Neutrophil (primary cell): ENCODE measurements around the gene SPAG16.

Experiments
- H3K27ac ChIP-seq: fragments of 200-600 bp; sonication (generic); 2 replicates; pipeline ENCODE4 v1.5.1; 2016; ENCODE audit warnings: mild to moderate bottlenecking, moderate library complexity
- H3K27me3 ChIP-seq: fragments of 200-600 bp; sonication (generic); 2 replicates; pipeline ENCODE4 v1.6.0; 2016; ENCODE audit warnings: mild to moderate bottlenecking
- H3K36me3 ChIP-seq: fragments of 200-600 bp; sonication (generic); 2 replicates; pipeline ENCODE4 v1.5.1; 2017
- H3K4me1 ChIP-seq, 2 experiments: fragments of 200-600 bp in 1 of 2; sonication (generic) in 1 of 2; 1 replicate in 1 of 2; 2 replicates in 1 of 2; pipeline versions ENCODE4 v1.5.1 to v1.6.1; 2013 to 2016; ENCODE audit warnings: low read depth in 1 of 2, low read length in 1 of 2, mild to moderate bottlenecking in 1 of 2, moderate library complexity in 1 of 2; ENCODE audit not compliant: control insufficient read depth in 1 of 2, insufficient read depth in 1 of 2
- H3K4me3 ChIP-seq, 2 experiments: fragments of 200-600 bp in 1 of 2; sonication (generic) in 1 of 2; 1 replicate in 1 of 2; 2 replicates in 1 of 2; pipeline ENCODE4 v1.5.1; 2013 to 2016; ENCODE audit warnings: low read depth in 1 of 2, low read length in 1 of 2, mild to moderate bottlenecking in 1 of 2, moderate library complexity in 1 of 2
- H3K9me3 ChIP-seq: fragments of 200-600 bp; sonication (generic); 2 replicates; pipeline ENCODE4 v1.5.1; 2016
- TF ChIP-seq, protein P1 (sequence below): fragments of 200-600 bp; sonication (generic); IDR thresholded peaks from 2 replicates; pipeline ENCODE4 v1.5.1; 2016; ENCODE audit warnings: antibody characterized with exemption

SPAG16 gene

DNA sequence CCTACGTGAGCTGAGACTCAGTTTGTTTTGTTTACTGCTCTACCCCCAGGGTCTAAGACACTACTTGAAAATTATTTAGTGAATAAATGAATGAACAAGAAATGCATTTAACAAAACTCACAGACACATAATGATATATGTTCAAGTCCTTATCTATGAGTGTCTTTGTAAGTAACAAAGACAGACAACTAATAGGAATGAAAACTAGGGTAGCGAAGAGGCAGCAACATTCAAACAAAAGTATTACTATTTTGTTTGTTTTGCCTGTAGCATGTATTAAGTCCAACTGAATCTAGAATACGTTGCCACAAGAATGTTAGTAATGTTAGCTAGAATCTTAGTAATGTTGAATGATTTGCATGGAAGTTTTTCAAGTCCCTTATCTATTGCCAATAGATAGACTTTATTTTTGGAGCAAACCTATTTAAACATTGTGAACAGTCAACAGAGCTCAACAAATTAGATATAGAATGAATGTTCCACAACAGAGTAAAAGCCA is 981.8 kb downstream of the SPAG16 start:
- H3K27me3 ChIP-seq, result no peaks in the 10 kb centered on the region
- no peak overlapping the region for H3K27ac ChIP-seq
- H3K9me3 ChIP-seq, result no peaks in the 10 kb centered on the region
- H3K4me3 ChIP-seq, result no peak overlapping the region
- H3K4me1 ChIP-seq, result no peaks in the 10 kb centered on the region
- no peaks in the 10 kb centered on the region for H3K36me3 ChIP-seq
- TF ChIP-seq, protein P1, sequence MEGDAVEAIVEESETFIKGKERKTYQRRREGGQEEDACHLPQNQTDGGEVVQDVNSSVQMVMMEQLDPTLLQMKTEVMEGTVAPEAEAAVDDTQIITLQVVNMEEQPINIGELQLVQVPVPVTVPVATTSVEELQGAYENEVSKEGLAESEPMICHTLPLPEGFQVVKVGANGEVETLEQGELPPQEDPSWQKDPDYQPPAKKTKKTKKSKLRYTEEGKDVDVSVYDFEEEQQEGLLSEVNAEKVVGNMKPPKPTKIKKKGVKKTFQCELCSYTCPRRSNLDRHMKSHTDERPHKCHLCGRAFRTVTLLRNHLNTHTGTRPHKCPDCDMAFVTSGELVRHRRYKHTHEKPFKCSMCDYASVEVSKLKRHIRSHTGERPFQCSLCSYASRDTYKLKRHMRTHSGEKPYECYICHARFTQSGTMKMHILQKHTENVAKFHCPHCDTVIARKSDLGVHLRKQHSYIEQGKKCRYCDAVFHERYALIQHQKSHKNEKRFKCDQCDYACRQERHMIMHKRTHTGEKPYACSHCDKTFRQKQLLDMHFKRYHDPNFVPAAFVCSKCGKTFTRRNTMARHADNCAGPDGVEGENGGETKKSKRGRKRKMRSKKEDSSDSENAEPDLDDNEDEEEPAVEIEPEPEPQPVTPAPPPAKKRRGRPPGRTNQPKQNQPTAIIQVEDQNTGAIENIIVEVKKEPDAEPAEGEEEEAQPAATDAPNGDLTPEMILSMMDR, result no peak

DNA sequence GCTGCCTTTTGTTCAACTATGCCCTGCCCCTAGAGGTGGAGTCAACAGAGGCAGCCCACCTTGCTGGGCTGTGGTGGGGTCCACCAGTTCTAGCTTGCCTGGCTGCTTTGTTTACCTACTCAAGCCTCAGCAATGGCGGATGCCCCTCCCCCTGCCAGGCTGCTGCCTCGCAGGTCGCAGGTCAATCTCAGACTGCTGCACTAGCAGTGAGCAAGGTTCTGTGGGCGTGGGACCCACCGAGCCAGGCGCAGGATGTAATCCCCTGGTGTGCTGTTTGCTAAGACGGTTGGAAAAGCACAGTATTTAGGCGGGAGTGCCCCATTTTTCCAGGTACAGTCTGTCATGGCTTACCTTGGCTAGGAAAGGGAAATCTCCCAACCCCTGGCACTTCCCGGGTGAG is 993.6 kb downstream of the SPAG16 start:
- no peaks in the 10 kb centered on the region for H3K36me3 ChIP-seq
- no peak overlapping the region for H3K4me3 ChIP-seq
- TF ChIP-seq, protein P1, result no peak
- no peaks in the 10 kb centered on the region for H3K27me3 ChIP-seq
- H3K27ac ChIP-seq, result no peak overlapping the region
- no peaks in the 10 kb centered on the region for H3K4me1 ChIP-seq
- no peaks in the 10 kb centered on the region for H3K9me3 ChIP-seq

DNA sequence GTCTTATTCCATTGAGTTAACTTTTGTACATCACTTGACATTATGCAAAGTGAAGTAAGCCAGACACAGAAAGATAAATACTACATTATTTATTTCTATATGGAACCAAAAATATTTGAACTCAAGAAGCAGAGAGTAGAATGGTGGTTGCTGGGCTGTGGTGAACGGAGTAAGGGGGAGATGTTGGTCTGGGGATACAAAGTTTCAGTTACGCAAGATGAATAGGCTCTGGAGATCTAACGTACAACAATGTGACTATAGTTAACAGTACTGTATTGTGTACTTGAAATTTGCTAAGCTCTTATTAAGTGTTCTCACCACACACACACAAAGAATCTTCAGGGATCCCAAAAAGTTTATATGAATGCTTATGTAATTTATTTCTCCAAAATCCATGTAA is 1001.7 kb downstream of the SPAG16 start:
- Histone ChIP-seq H3K4me3 (no peak overlapping the region), H3K4me1 (no peaks in the 10 kb centered on the region), H3K36me3 (no peaks in the 10 kb centered on the region), H3K9me3 (no peaks in the 10 kb centered on the region), H3K27me3 (no peaks in the 10 kb centered on the region), H3K27ac (no peak overlapping the region)
- TF ChIP-seq, protein P1, result no peak

DNA sequence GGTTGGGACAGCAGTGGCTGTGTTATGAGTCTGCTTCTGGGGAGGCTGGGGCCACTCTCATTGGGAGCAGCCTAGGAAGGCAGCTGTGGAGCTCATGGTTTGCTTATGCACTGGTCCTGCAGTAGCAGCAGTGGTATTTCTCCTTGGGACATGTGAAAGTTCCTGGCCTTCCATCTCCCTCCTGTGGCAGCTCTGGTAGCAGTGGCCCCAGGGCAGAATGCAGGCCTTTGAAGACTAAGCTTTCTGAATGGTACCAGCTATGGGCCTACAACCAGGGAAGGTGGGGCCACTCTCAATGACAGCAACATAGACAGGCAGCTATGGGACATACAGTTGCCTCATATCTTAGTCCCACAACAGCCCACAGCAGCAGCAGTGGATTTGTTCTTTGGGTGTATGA is 1009.3 kb downstream of the SPAG16 start:
- no peaks in the 10 kb centered on the region for H3K27me3 ChIP-seq
- no peak overlapping the region for H3K4me3 ChIP-seq
- H3K27ac ChIP-seq, result no peak overlapping the region
- TF ChIP-seq, protein P1, result no peak
- H3K9me3 ChIP-seq, result peaks cover 3% of the 10 kb centered on the region
- no peaks in the 10 kb centered on the region for H3K4me1 ChIP-seq
- H3K36me3 ChIP-seq, result no peaks in the 10 kb centered on the region

DNA sequence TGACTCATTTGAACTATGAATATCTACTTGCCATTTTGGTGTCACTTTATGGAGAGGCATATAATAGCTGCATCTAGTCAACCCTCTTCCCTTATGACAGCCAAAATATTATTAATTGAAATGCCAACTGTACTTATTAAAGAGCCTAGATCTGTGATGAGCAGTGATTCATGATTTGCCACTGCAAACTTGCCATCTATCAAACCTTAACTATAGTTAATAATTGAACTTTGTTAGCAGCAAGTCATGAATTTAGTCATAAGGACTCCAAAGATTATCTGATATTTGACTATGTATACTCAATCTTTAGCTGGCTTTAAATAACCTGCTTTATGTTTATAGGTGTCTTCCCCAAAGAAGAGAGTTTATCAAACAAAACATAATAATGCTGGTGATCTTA is 1010.2 kb downstream of the SPAG16 start:
- H3K27ac ChIP-seq, result no peak overlapping the region
- H3K9me3 ChIP-seq, result peaks cover 3% of the 10 kb centered on the region
- TF ChIP-seq, protein P1, result no peak
- no peak overlapping the region for H3K4me3 ChIP-seq
- H3K4me1 ChIP-seq, result no peaks in the 10 kb centered on the region
- no peaks in the 10 kb centered on the region for H3K27me3 ChIP-seq
- H3K36me3 ChIP-seq, result no peaks in the 10 kb centered on the region

DNA sequence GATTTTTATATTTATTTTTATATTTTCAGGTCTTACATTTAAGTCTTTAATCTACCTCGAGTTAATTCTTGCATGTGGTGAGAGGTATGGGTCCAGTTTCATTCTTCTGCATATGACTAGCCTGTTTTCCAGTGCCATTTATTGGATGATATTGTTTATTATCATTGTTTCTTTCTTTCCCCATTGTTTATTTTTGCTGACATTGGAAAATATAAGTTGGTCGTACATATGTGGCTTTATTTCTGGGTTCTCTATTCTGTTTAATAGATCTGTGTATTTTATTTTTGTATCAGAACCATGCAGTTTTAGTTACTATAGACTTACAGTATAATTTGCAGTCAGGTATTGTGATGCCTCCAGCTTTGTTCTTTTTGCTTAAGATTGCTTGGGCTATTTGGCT is 1013.2 kb downstream of the SPAG16 start:
- TF ChIP-seq, protein P1, result no peak
- no peak overlapping the region for H3K27ac ChIP-seq
- no peaks in the 10 kb centered on the region for H3K36me3 ChIP-seq
- no peak overlapping the region for H3K4me3 ChIP-seq
- H3K4me1 ChIP-seq, result no peaks in the 10 kb centered on the region
- H3K9me3 ChIP-seq, result peaks cover 3% of the 10 kb centered on the region
- H3K27me3 ChIP-seq, result no peaks in the 10 kb centered on the region
